K562 (cell line): ENCODE results near the gene MORF4L1. TPM values are rescaled to one million over a fixed set of nuclear protein-coding genes. Genes with fewer than 3 reads are reported as not detected.

ENCODE experiments used
- ATF7 ChIP-seq: fragments of 450-650 bp; IDR thresholded peaks from 2 replicates; pipeline ENCODE4 v1.7.1; 2014; ENCODE audit warnings: mild to moderate bottlenecking, moderate library complexity
- CHD2 ChIP-seq: IDR thresholded peaks from 2 replicates; pipeline ENCODE4 v1.6.1; 2011; ENCODE audit warnings: low read depth, low read length
- CXXC5 ChIP-seq: fragments of 250-450 bp; sonication (Bioruptor Pico); IDR thresholded peaks from 2 replicates; pipeline ENCODE4 v1.8.0; 2022; ENCODE audit warnings: inconsistent platforms, mild to moderate bottlenecking, moderate library complexity
- ESRRA ChIP-seq: fragments of 450-650 bp; IDR thresholded peaks from 2 replicates; pipeline ENCODE4 v1.6.1; 2014; ENCODE audit warnings: low read depth, mild to moderate bottlenecking, moderate library complexity, borderline replicate concordance
- IRF1 ChIP-seq: sonication (generic); formaldehyde crosslinking; IDR thresholded peaks from 2 replicates; pipeline ENCODE4 v1.8.0; 2022; ENCODE audit warnings: missing genetic modification reagents, mild to moderate bottlenecking, borderline replicate concordance
- MED1 ChIP-seq: sonication (generic); formaldehyde crosslinking; IDR thresholded peaks from 2 replicates; pipeline ENCODE4 v1.8.1; 2023; ENCODE audit warnings: missing genetic modification reagents, borderline replicate concordance
- NEUROD1 ChIP-seq: fragments of 150-350 bp; IDR thresholded peaks from 2 replicates; pipeline ENCODE4 v1.6.1; 2014; ENCODE audit warnings: borderline replicate concordance, low read length, low read depth; ENCODE audit not compliant: partially characterized antibody
- NR4A1 ChIP-seq, 2 experiments: fragments of 250-450 bp in 1 of 2; fragments of 450-650 bp in 1 of 2; sonication (Bioruptor Pico) in 1 of 2; IDR thresholded peaks; 2 replicates each; pipeline versions ENCODE4 v1.4.0 to v1.6.1; 2016 to 2020; ENCODE audit warnings: mild to moderate bottlenecking in 2 of 2, missing compliant biosample characterization in 1 of 2, missing genetic modification characterization in 1 of 2, moderate library complexity in 1 of 2
- STAT5A ChIP-seq: IDR thresholded peaks from 2 replicates; pipeline ENCODE4 v1.6.1; 2012; ENCODE audit warnings: low read length, inconsistent platforms, borderline replicate concordance
- VEZF1 ChIP-seq: fragments of 200-800 bp; sonication (Bioruptor generic); IDR thresholded peaks from 2 replicates; pipeline ENCODE4 v1.6.1; 2017; ENCODE audit warnings: missing genetic modification characterization, missing compliant biosample characterization
- ZBTB33 ChIP-seq: sonication (generic); formaldehyde crosslinking; IDR thresholded peaks from 2 replicates; pipeline ENCODE4 v1.8.1; 2023; ENCODE audit warnings: mild to moderate bottlenecking, missing genetic modification reagents
- ZBTB49 ChIP-seq: sonication (generic); formaldehyde crosslinking; IDR thresholded peaks from 2 replicates; pipeline ENCODE4 v1.8.0; 2022; ENCODE audit warnings: missing genetic modification reagents, mild to moderate bottlenecking, borderline replicate concordance
- ZFP91 ChIP-seq: sonication (generic); formaldehyde crosslinking; IDR thresholded peaks from 2 replicates; pipeline ENCODE4 v1.8.0; 2022; ENCODE audit warnings: mild to moderate bottlenecking, missing genetic modification reagents
- ZNF175 ChIP-seq: fragments of 200-800 bp; sonication (Bioruptor generic); IDR thresholded peaks from 2 replicates; pipeline ENCODE4 v1.6.1; 2016; ENCODE audit warnings: low read depth, mild to moderate bottlenecking, missing genetic modification characterization, missing compliant biosample characterization
- ZNF23 ChIP-seq: fragments of 250-450 bp; sonication (Bioruptor Pico); IDR thresholded peaks from 2 replicates; pipeline ENCODE4 v1.4.0; 2020; ENCODE audit warnings: mild to moderate bottlenecking
- ZNF398 ChIP-seq: fragments of 250-450 bp; sonication (Bioruptor Pico); IDR thresholded peaks from 2 replicates; pipeline ENCODE4 v1.8.0; 2021; ENCODE audit warnings: moderate library complexity, mild to moderate bottlenecking, inconsistent platforms
- polyA plus RNA-seq, 8 experiments: library from polyadenylated mRNA; depleted of rRNA in 4 of 8; stranded (reverse) in 5 of 8; unstranded in 3 of 8; fragments of >200 nt; fragmentation: Nextera tagmentation in 2 of 8; fragmentation: Illumina TruSeq in 1 of 8; extraction: Ambion mirVana in 2 of 8; extraction: Trizol in 1 of 8; gene quantifications; 2 replicates each; pipeline versions ENCODE4 v1.2.1 to v1.2.3, GENCODE V29; 2011 to 2014; ENCODE audit warnings: inconsistent platforms in 1 of 8, missing spikeins in 1 of 8
- total RNA-seq, 7 experiments: library from RNA; depleted of rRNA in 6 of 7; stranded (reverse); fragments of >200 nt in 6 of 7; fragmentation: Illumina TruSeq in 2 of 7; extraction: Trizol in 2 of 7; gene quantifications; 2 replicates each; pipeline versions ENCODE4 v1.2.1 to v1.2.3, GENCODE V29; 2011 to 2021; ENCODE audit warnings: low replicate concordance in 1 of 7

The MORF4L1 gene
- total and polyA plus RNA-seq, 9 of the 15 experiments (the other 6 are each of a cell fraction or from before 2014, with no cell fraction given) = 127 to 615 (median 281) TPM

- no peak for TF ChIP-seq NR4A1 (CRISPR knock-in tag; IDR thresholded peaks at IDR 0.05)
- no peak for TF ChIP-seq NR4A1 (tag; IDR thresholded peaks at IDR 0.05)
- TF ChIP-seq ZNF175 (CRISPR knock-in tag) = no peak
- TF ChIP-seq ESRRA = no peak
- no peak for TF ChIP-seq ZFP91
- no peak for TF ChIP-seq MED1 (CRISPR knock-in tag)
- TF ChIP-seq STAT5A = no peak
- TF ChIP-seq ATF7 = no peak
- TF ChIP-seq NEUROD1 = no peak
- peak; percentile 63; the same call in 1 of the 2 replicates for TF ChIP-seq ZBTB33
- no peak for TF ChIP-seq CXXC5 (CRISPR knock-in tag)
- no peak for TF ChIP-seq CHD2
- no peak for TF ChIP-seq ZBTB49 (CRISPR knock-in tag)
- TF ChIP-seq ZNF23 (CRISPR knock-in tag) = no peak
- TF ChIP-seq VEZF1 (CRISPR knock-in tag) = no peak
- TF ChIP-seq IRF1 (CRISPR knock-in tag) = no peak
- TF ChIP-seq ZNF398 (CRISPR knock-in tag) = no peak
These were observed 42.8 kb downstream of the MORF4L1 start (continued) for GRCh38 chr15:78915341-78916087.
